Neural progenitor cell (in vitro differentiated cells): ENCODE results near the gene MAMSTR.

Experiments
- CTCF ChIP-seq: fragments of 200-600 bp; sonication (generic); IDR thresholded peaks from 2 replicates; pipeline ENCODE4 v1.5.1; 2017; ENCODE audit warnings: antibody characterized with exemption, mild to moderate bottlenecking
- EZH2 ChIP-seq: fragments of 200-600 bp; sonication (generic); IDR thresholded peaks from 2 replicates; pipeline ENCODE4 v1.6.1; 2017; ENCODE audit warnings: antibody characterized with exemption, mild to moderate bottlenecking, moderate library complexity
- EZH2phosphoT487 ChIP-seq: fragments of 200-600 bp; sonication (generic); IDR thresholded peaks from 2 replicates; pipeline ENCODE4 v1.6.1; 2017; ENCODE audit warnings: antibody characterized with exemption

- TF ChIP-seq CTCF = no peak
- no peak for TF ChIP-seq EZH2
- no peak for TF ChIP-seq EZH2phosphoT487
These were observed 45.2 kb downstream of the MAMSTR start for GRCh38 chr19:48674216-48674809.
